Upper lobe of left lung (tissue), 6 donors: ENCODE measurements around the gene DLGAP1. TPM values are rescaled to one million over a fixed set of nuclear protein-coding genes. Genes with fewer than 3 reads are reported as not detected.

Source experiments
- ATAC-seq, 2 donors: fragments of 200-7000 bp; cut with Tn5 transposase; one replicate each; pipeline ENCODE4 v1.9.1; 2022; ENCODE audit warnings: mild to moderate bottlenecking in 2 of 2, moderate library complexity in 2 of 2; ENCODE audit not compliant: low FRiP score in 2 of 2
- DNase-seq, 2 donors: peaks; one replicate each; pipeline ENCODE4 v3.0.0-alpha.2; 2019 to 2020
- H3K27ac ChIP-seq, 4 donors: fragments of 200-600 bp; sonication (generic); one replicate each; pipeline ENCODE4 v1.5.1; 2016 to 2019
- H3K27me3 ChIP-seq, 4 donors: fragments of 200-600 bp; sonication (generic); one replicate each; pipeline ENCODE4 v1.5.1; 2017 to 2019
- H3K36me3 ChIP-seq, 4 donors: fragments of 200-600 bp; sonication (generic); one replicate each; pipeline ENCODE4 v1.5.1; 2016 to 2019
- H3K4me1 ChIP-seq, 4 donors: fragments of 200-600 bp; sonication (generic); one replicate each; pipeline ENCODE4 v1.5.1; 2018 to 2019
- H3K4me3 ChIP-seq, 4 donors: fragments of 200-600 bp; sonication (generic); one replicate each; pipeline ENCODE4 v1.5.1; 2017 to 2019; ENCODE audit warnings: mild to moderate bottlenecking in 2 of 4, moderate library complexity in 1 of 4
- H3K9me3 ChIP-seq, 4 donors: fragments of 200-600 bp; sonication (generic); one replicate each; pipeline ENCODE4 v1.5.1; 2018 to 2019
- EP300 ChIP-seq, 4 donors: sonication (generic); formaldehyde crosslinking; IDR thresholded peaks; one replicate each; pipeline ENCODE4 v1.5.1; 2017; ENCODE audit warnings: antibody characterized with exemption in 4 of 4, control low read depth in 2 of 4
- POLR2A ChIP-seq, 4 donors: fragments of 450-650 bp; IDR thresholded peaks; one replicate each; pipeline ENCODE4 v1.5.1; 2016 to 2017; ENCODE audit warnings: antibody characterized with exemption in 4 of 4, mild to moderate bottlenecking in 2 of 4
- POLR2AphosphoS5 ChIP-seq, 2 donors: sonication (generic); formaldehyde crosslinking; IDR thresholded peaks; one replicate each; pipeline ENCODE4 v1.5.1; 2017; ENCODE audit warnings: antibody characterized with exemption in 2 of 2
- WGBS, 2 donors: methylation state at CpG; one replicate each; pipeline ENCODE4 v1.1.5; 2017 to 2018; 5-methylcytosine and 5-hydroxymethylcytosine counted together
- total RNA-seq, 6 donors: library from RNA; depleted of rRNA in 4 of 6; stranded (reverse); fragments of >200 nt in 4 of 6; gene quantifications; one replicate each; pipeline versions ENCODE4 v1.1.0 to v1.2.1, GENCODE V29; 2016 to 2021
- TF ChIP-seq, protein P1 (sequence below), 6 experiments: fragments of 450-650 bp in 4 of 6; fragments of 200-600 bp in 2 of 6; sonication (generic) in 2 of 6; IDR thresholded peaks; one replicate each; pipeline ENCODE4 v1.5.1; 2016 to 2019; ENCODE audit warnings: antibody characterized with exemption in 6 of 6
- donor health status: DM: no; HTN: no; CAD: no; lungs with moderate emphysema.
- donor health status: DM: no; HTN: yes; CAD: no; lungs with severe emphysema.

The DLGAP1 gene
- total RNA-seq, 6 donors from 2014 or later, result 2.1 to 4.6 (median 3.6) TPM

DNA sequence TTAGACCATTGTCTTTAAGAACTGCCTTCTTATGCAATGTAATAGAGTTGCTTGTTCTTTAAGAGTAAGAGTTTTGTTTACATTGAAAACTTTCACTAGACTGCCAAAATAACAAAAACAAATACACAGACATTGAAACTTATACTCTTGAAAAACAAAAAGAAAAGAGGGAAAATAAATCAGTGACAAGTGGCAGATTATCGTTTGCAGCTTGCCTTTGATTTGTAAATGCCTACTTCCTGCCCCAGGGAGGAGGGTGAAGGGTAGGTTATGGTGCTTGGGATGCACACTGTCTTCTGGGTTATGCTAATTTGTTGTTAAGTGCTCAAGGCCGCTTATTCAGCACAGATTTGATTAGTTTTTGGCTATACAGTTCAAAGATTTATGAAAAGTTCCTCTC is 806.5 kb downstream of the DLGAP1 start:
- H3K4me3 ChIP-seq, result no peak overlapping the region
- TF ChIP-seq POLR2AphosphoS5 (IDR thresholded peaks at IDR 0.05), result no peak
- TF ChIP-seq EP300 (IDR thresholded peaks at IDR 0.05), result no peak
- TF ChIP-seq POLR2A (IDR thresholded peaks at IDR 0.05), result no peak
- TF ChIP-seq, protein P1, sequence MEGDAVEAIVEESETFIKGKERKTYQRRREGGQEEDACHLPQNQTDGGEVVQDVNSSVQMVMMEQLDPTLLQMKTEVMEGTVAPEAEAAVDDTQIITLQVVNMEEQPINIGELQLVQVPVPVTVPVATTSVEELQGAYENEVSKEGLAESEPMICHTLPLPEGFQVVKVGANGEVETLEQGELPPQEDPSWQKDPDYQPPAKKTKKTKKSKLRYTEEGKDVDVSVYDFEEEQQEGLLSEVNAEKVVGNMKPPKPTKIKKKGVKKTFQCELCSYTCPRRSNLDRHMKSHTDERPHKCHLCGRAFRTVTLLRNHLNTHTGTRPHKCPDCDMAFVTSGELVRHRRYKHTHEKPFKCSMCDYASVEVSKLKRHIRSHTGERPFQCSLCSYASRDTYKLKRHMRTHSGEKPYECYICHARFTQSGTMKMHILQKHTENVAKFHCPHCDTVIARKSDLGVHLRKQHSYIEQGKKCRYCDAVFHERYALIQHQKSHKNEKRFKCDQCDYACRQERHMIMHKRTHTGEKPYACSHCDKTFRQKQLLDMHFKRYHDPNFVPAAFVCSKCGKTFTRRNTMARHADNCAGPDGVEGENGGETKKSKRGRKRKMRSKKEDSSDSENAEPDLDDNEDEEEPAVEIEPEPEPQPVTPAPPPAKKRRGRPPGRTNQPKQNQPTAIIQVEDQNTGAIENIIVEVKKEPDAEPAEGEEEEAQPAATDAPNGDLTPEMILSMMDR (IDR thresholded peaks at IDR 0.05), result no peak
- DNase-seq (no peak), ATAC-seq (no peak)
- no peak overlapping the region for H3K27ac ChIP-seq
- no peaks in the 10 kb centered on the region for H3K27me3 ChIP-seq
- no peaks in the 10 kb centered on the region for H3K9me3 ChIP-seq
- no peaks in the 10 kb centered on the region for H3K36me3 ChIP-seq
- peaks cover 0 to 27% (median 12%) of the 10 kb centered on the region in 4 donors for H3K4me1 ChIP-seq
- 31 to 43% methylated on average over 2 of the region's 2 CpGs for WGBS, 2 donors

DNA sequence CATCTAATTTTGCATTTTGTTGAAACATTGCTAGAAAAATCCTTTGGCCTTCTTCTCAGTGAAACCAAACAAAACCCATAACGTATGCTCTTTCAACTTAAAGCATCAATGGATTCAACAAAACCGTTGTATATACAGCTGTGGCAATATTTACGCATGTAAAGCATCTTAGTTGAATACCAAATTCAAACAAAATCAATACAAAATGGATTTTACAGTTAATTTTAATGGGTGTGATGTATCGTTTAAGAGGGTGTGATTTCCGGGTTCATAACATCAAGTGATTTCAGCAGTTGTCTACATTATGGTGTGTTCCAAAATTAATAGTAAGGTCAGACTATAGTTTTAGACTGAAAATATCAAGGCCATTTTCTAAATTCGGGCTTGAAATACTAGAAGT is 806.9 kb downstream of the DLGAP1 start:
- Histone ChIP-seq H3K4me3 (no peak overlapping the region), H3K9me3 (no peaks in the 10 kb centered on the region), H3K27me3 (no peaks in the 10 kb centered on the region), H3K36me3 (no peaks in the 10 kb centered on the region), H3K27ac (no peak overlapping the region), H3K4me1 (peaks cover 0 to 27% (median 12%) of the 10 kb centered on the region in 4 donors)
- DNase-seq (no peak), ATAC-seq (no peak)
- WGBS, 2 donors, result 82 to 83% methylated on average over 6 of the region's 6 CpGs
- TF ChIP-seq, protein P1 (IDR thresholded peaks at IDR 0.05), result no peak
- TF ChIP-seq POLR2A (IDR thresholded peaks at IDR 0.05), result no peak
- TF ChIP-seq POLR2AphosphoS5 (IDR thresholded peaks at IDR 0.05), result no peak
- no peak for TF ChIP-seq EP300 (IDR thresholded peaks at IDR 0.05)

DNA sequence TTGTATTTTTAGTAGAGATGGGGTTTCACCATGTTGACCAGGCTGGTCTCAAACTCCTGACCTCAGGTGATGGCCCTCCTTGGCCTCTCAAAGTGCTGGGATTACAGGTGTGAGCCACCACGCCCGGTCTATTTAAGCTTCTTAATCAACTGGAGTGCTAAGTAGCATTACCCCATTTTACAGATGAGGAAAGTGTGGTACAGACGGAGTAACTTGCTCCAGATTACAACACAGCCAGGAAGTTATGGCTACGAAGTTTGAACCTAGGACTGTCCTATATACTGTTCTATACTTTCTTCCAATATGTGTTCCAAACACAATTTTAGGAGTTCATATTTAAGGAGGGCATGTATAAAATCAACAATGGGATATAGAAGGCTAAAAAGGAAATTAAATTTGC is 807.5 kb downstream of the DLGAP1 start:
- DNase-seq (no peak), ATAC-seq (no peak)
- Histone ChIP-seq H3K27me3 (no peaks in the 10 kb centered on the region), H3K4me3 (no peak overlapping the region), H3K4me1 (peaks cover 0 to 24% (median 12%) of the 10 kb centered on the region in 4 donors), H3K36me3 (no peaks in the 10 kb centered on the region), H3K27ac (no peak overlapping the region), H3K9me3 (no peaks in the 10 kb centered on the region)
- TF ChIP-seq, protein P1 (IDR thresholded peaks at IDR 0.05), result no peak
- TF ChIP-seq EP300 (IDR thresholded peaks at IDR 0.05), result no peak
- no peak for TF ChIP-seq POLR2AphosphoS5 (IDR thresholded peaks at IDR 0.05)
- no peak for TF ChIP-seq POLR2A (IDR thresholded peaks at IDR 0.05)
- 80 to 93% methylated on average over 4 of the region's 4 CpGs for WGBS, 2 donors

DNA sequence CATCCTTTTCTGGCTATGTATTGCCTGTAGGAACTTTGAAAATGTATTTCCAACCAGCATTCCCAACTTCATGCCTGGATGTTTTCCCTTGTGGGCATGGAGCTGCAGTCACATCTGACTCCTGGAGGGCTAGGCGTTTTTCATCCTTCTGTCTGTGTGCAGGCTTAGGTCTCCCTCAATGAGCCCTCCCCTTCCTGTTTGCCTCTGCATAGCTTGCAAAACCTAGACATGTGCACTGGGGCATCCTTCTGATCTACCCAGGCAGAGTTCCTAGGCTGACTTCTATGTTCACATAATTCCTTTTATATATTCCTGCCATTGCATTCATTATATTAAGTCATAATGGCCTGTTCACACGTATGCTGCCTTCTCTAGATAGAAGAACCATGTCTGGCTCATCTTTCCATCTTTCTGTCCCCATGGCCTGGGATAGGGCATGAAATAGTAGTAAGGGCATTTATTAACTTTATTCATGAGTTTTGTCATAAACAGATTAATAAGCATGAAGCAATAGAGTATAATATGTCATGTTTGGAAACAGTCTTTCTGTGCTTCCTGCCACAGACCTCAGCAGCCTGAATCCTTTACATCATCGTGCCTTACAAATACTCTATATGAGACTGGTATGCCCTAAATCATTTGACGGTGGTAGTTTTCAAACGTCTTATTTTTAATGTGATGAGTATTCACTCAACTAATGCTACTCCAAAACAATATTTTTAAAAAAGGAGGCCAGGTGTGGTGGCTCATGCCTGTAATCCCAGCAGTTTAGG is 809.5 kb downstream of the DLGAP1 start:
- 73 to 81% methylated on average over 5 of the region's 5 CpGs for WGBS, 2 donors
- TF ChIP-seq EP300 (IDR thresholded peaks at IDR 0.05), result no peak
- no peak for TF ChIP-seq POLR2A (IDR thresholded peaks at IDR 0.05)
- TF ChIP-seq POLR2AphosphoS5 (IDR thresholded peaks at IDR 0.05), result no peak
- TF ChIP-seq, protein P1 (IDR thresholded peaks at IDR 0.05), result no peak
- ATAC-seq, result no peak

More for the DNA sequence above, 809.5 kb downstream of the DLGAP1 start:
- no peak overlapping the region for H3K4me3 ChIP-seq
- H3K27me3 ChIP-seq, result no peaks in the 10 kb centered on the region
- H3K27ac ChIP-seq, result no peak overlapping the region
- no peaks in the 10 kb centered on the region for H3K9me3 ChIP-seq
- H3K4me1 ChIP-seq, result peaks cover 0 to 21% (median 10%) of the 10 kb centered on the region in 4 donors
- no peak for DNase-seq
- no peaks in the 10 kb centered on the region for H3K36me3 ChIP-seq
